MCF 10A (cell line): ENCODE measurements around the gene TRIM14. TPM values are rescaled to one million over a fixed set of nuclear protein-coding genes. Genes with fewer than 3 reads are reported as not detected.

Experiments
- BruUV-seq: library from RNA; stranded (reverse); fragments of 400-500 nt; replicated peaks from 2 replicates; lab custom pipeline; 2021; lab: Mats Ljungman, UMichigan
- CTCF ChIA-PET: fragments of 300-600 bp; sonication (Branson Sonifier 250); formaldehyde crosslinking; extraction: SDS; loops from one replicate; lab custom pipeline; 2021; ENCODE audit warnings: antibody characterized with exemption, inconsistent platforms; lab: Yijun Ruan, JAX
- POLR2A ChIA-PET: fragments of 300-600, 350-650 bp; sonication (Branson Sonifier 250); formaldehyde crosslinking; extraction: SDS; loops from one replicate; lab custom pipeline; 2020; ENCODE audit warnings: antibody characterized with exemption, inconsistent platforms; lab: Yijun Ruan, JAX
- DNase-seq: peaks from one replicate; pipeline ENCODE4 v3.0.0-alpha.2; 2018; ENCODE audit not compliant: unreplicated experiment
- H3K27ac Mint-ChIP-seq: one replicate; pipeline ENCODE4 v1.8.0; 2022; ENCODE audit warnings: mild to moderate bottlenecking, low read depth, mixed read lengths; ENCODE audit not compliant: unreplicated experiment
- H3K27me3 Mint-ChIP-seq: one replicate; pipeline ENCODE4 v1.8.0; 2022; ENCODE audit warnings: mixed read lengths; ENCODE audit not compliant: insufficient read depth, unreplicated experiment
- H3K36me3 Mint-ChIP-seq: one replicate; pipeline ENCODE4 v1.8.0; 2022; ENCODE audit warnings: mild to moderate bottlenecking, moderate library complexity, mixed read lengths; ENCODE audit not compliant: insufficient read depth, unreplicated experiment
- H3K4me1 Mint-ChIP-seq: one replicate; pipeline ENCODE4 v1.8.0; 2022; ENCODE audit warnings: mixed read lengths; ENCODE audit not compliant: insufficient read depth, unreplicated experiment
- H3K4me3 Mint-ChIP-seq: one replicate; pipeline ENCODE4 v1.8.0; 2022; ENCODE audit warnings: mild to moderate bottlenecking, moderate library complexity, mixed read lengths; ENCODE audit not compliant: unreplicated experiment
- H3K9me3 Mint-ChIP-seq: one replicate; pipeline ENCODE4 v1.8.0; 2022; ENCODE audit warnings: mixed read lengths; ENCODE audit not compliant: unreplicated experiment
- CTCF ChIP-seq: fragments of 200-600 bp; IDR thresholded peaks from one replicate; pipeline ENCODE4 v1.8.0; 2022; ENCODE audit warnings: antibody characterized with exemption, mild to moderate bottlenecking; ENCODE audit not compliant: unreplicated experiment
- intact Hi-C: fragments of 100-400 bp; cut with micrococcal nuclease; formaldehyde crosslinking; loops from 2 replicates; pipeline ENCODE4 v1.14.1; 2022
- total RNA-seq: library from RNA; stranded (reverse); gene quantifications from 2 replicates; pipeline ENCODE4 v1.2.3, GENCODE V29; 2022

The TRIM14 gene
- total RNA-seq, 1 experiment from 2014 or later, result 17.9 TPM

- DNase-seq, result no peak
- Mint-ChIP-seq H3K27ac (no peak overlapping the region), H3K36me3 (no peaks in the 10 kb centered on the region), H3K4me3 (no peak overlapping the region), H3K4me1 (no peaks in the 10 kb centered on the region), H3K9me3 (no peaks in the 10 kb centered on the region), H3K27me3 (no peaks in the 10 kb centered on the region)
- BruUV-seq, result no TSS peak
- intact Hi-C loops, result no loop called here
- CTCF ChIA-PET, result interaction anchor here (0.5 kb wide), 1 partner anchor 125 kb away, joined by 3 read pairs; no protein-coding TSS in a partner anchor
- POLR2A ChIA-PET, result interaction anchor here (0.6 kb wide), 1 partner anchor 19 kb away, joined by 3 read pairs; no protein-coding TSS in a partner anchor
- TF ChIP-seq CTCF, result no peak
Observed at GRCh38 chr9:98049288-98050072, 69.5 kb downstream of the TRIM14 start.

GRCh38 chr9:98047002-98047401 is 72.0 kb downstream of the TRIM14 start:
- Mint-ChIP-seq H3K36me3 (no peaks in the 10 kb centered on the region), H3K9me3 (no peaks in the 10 kb centered on the region), H3K4me3 (no peak overlapping the region), H3K27ac (no peak overlapping the region), H3K4me1 (no peaks in the 10 kb centered on the region), H3K27me3 (no peaks in the 10 kb centered on the region)
- DNase-seq, result no peak
- POLR2A ChIA-PET, result interaction anchor here (0.5 to 2.3 kb wide), 2 partner anchors 11 to 54 kb away, joined by 3 to 8 read pairs; partner anchors contain the start of gene NANS
- no peak for TF ChIP-seq CTCF
- intact Hi-C loops, result no loop called here
- BruUV-seq, result no TSS peak
- CTCF ChIA-PET, result interaction anchor here (0.6 to 1.3 kb wide), 3 partner anchors 10 to 27 kb away, joined by 3 read pairs; no protein-coding TSS in a partner anchor

GRCh38 chr9:98046180-98046543 is 72.9 kb downstream of the TRIM14 start:
- H3K9me3 Mint-ChIP-seq, result no peaks in the 10 kb centered on the region
- no TSS peak for BruUV-seq
- no peaks in the 10 kb centered on the region for H3K27me3 Mint-ChIP-seq
- no peaks in the 10 kb centered on the region for H3K36me3 Mint-ChIP-seq
- no peak for TF ChIP-seq CTCF
- H3K27ac Mint-ChIP-seq, result no peak overlapping the region
- POLR2A ChIA-PET, result interaction anchor here (2.3 kb wide), 1 partner anchor 11 kb away, joined by 8 read pairs; the partner anchor contains the start of gene NANS
- H3K4me1 Mint-ChIP-seq, result no peaks in the 10 kb centered on the region
- CTCF ChIA-PET, result interaction anchor here (0.9 kb wide), 1 partner anchor 27 kb away, joined by 3 read pairs; no protein-coding TSS in a partner anchor
- no peak overlapping the region for H3K4me3 Mint-ChIP-seq
- intact Hi-C loops, result no loop called here
- DNase-seq, result no peak
